H9 (cell line): ENCODE data around the gene KLHL41. TPM values are rescaled to one million over a fixed set of nuclear protein-coding genes. Genes with fewer than 3 reads are reported as not detected.

ENCODE experiments used
- DNase-seq: peaks from one replicate; pipeline ENCODE4 v3.0.0-alpha.2; 2017
- H2AFZ ChIP-seq: one replicate; pipeline ENCODE4 v1.6.1; 2013; ENCODE audit warnings: mild to moderate bottlenecking, low read length, control low read depth, moderate library complexity
- H2AK5ac ChIP-seq: 2 replicates; pipeline ENCODE4 v1.6.1; 2013; ENCODE audit warnings: low read length, control low read depth, mixed read lengths; ENCODE audit not compliant: insufficient read length
- H2BK120ac ChIP-seq: one replicate; pipeline ENCODE4 v1.6.1; 2013; ENCODE audit warnings: low read depth, mild to moderate bottlenecking, low read length, control low read depth, inconsistent platforms; ENCODE audit not compliant: poor library complexity, severe bottlenecking
- H2BK12ac ChIP-seq: 2 replicates; pipeline ENCODE4 v1.6.1; 2013; ENCODE audit warnings: low read length, control low read depth, mixed read lengths, low read depth; ENCODE audit not compliant: insufficient read length
- H2BK15ac ChIP-seq: 2 replicates; pipeline ENCODE4 v1.6.1; 2013; ENCODE audit warnings: low read depth, low read length, control low read depth
- H2BK20ac ChIP-seq: one replicate; pipeline ENCODE4 v1.6.1; 2013; ENCODE audit warnings: low read depth, mild to moderate bottlenecking, low read length, control low read depth, inconsistent platforms; ENCODE audit not compliant: poor library complexity, severe bottlenecking
- H2BK5ac ChIP-seq: 2 replicates; pipeline ENCODE4 v1.6.1; 2013; ENCODE audit warnings: low read length, control low read depth, mixed read lengths; ENCODE audit not compliant: insufficient read length
- H3K14ac ChIP-seq: 2 replicates; pipeline ENCODE4 v1.6.1; 2013; ENCODE audit warnings: low read length, control low read depth; ENCODE audit not compliant: insufficient read depth
- H3K18ac ChIP-seq: 2 replicates; pipeline ENCODE4 v1.6.1; 2013; ENCODE audit warnings: low read depth, mild to moderate bottlenecking, mixed read lengths, low read length, control low read depth; ENCODE audit not compliant: insufficient read length
- H3K23ac ChIP-seq: 2 replicates; pipeline ENCODE4 v1.6.1; 2013; ENCODE audit warnings: low read length, control low read depth, mixed read lengths, low read depth; ENCODE audit not compliant: insufficient read length
- H3K23me2 ChIP-seq: 2 replicates; pipeline ENCODE4 v1.6.1; 2013; ENCODE audit warnings: low read depth, mild to moderate bottlenecking, mixed read lengths, low read length, control low read depth; ENCODE audit not compliant: insufficient read length, poor library complexity, severe bottlenecking
- H3K27ac ChIP-seq: 2 replicates; pipeline ENCODE4 v1.5.1; 2013; ENCODE audit warnings: low read length, control low read depth, mixed read lengths, low read depth; ENCODE audit not compliant: insufficient read length
- H3K27me3 ChIP-seq: 2 replicates; pipeline ENCODE4 v1.6.1; 2013; ENCODE audit warnings: low read length, control low read depth, inconsistent platforms; ENCODE audit not compliant: insufficient read depth
- H3K4ac ChIP-seq: 2 replicates; pipeline ENCODE4 v1.6.1; 2013; ENCODE audit warnings: low read depth, mild to moderate bottlenecking, control low read depth, inconsistent platforms, low read length, moderate library complexity
- H3K4me1 ChIP-seq: 2 replicates; pipeline ENCODE4 v1.6.1; 2013; ENCODE audit warnings: low read length, control low read depth, inconsistent platforms; ENCODE audit not compliant: insufficient read depth
- H3K4me2 ChIP-seq: 2 replicates; pipeline ENCODE4 v1.6.1; 2013; ENCODE audit warnings: low read length, control low read depth, mixed read lengths; ENCODE audit not compliant: insufficient read length, insufficient read depth
- H3K56ac ChIP-seq: 2 replicates; pipeline ENCODE4 v1.6.1; 2013; ENCODE audit warnings: low read depth, mild to moderate bottlenecking, mixed read lengths, low read length, control low read depth; ENCODE audit not compliant: insufficient read length
- H3K79me1 ChIP-seq: 2 replicates; pipeline ENCODE4 v1.6.1; 2013; ENCODE audit warnings: low read depth, mild to moderate bottlenecking, moderate library complexity, low read length, control low read depth, inconsistent platforms; ENCODE audit not compliant: insufficient read depth, poor library complexity, severe bottlenecking
- H3K79me2 ChIP-seq: 2 replicates; pipeline ENCODE4 v1.6.1; 2013; ENCODE audit warnings: low read length, control low read depth, inconsistent platforms; ENCODE audit not compliant: insufficient read depth
- H3K9ac ChIP-seq: 2 replicates; pipeline ENCODE4 v1.6.1; 2013; ENCODE audit warnings: low read length, control low read depth, mixed read lengths; ENCODE audit not compliant: insufficient read length; ENCODE audit errors: extremely low read depth
- H3K9me3 ChIP-seq: one replicate; pipeline ENCODE4 v1.6.1; 2013; ENCODE audit warnings: low read depth, low read length, inconsistent platforms; ENCODE audit not compliant: control insufficient read depth
- H3T11ph ChIP-seq: one replicate; pipeline ENCODE4 v1.6.1; 2013; ENCODE audit warnings: mild to moderate bottlenecking, low read length, control low read depth, inconsistent platforms
- H4K20me1 ChIP-seq: one replicate; pipeline ENCODE4 v1.6.1; 2013; ENCODE audit not compliant: control insufficient read depth, insufficient read length, insufficient read depth
- H4K5ac ChIP-seq: 2 replicates; pipeline ENCODE4 v1.6.1; 2013; ENCODE audit warnings: low read depth, mild to moderate bottlenecking, mixed read lengths, low read length, control low read depth; ENCODE audit not compliant: insufficient read length
- H4K8ac ChIP-seq: replicated peaks from 2 replicates; pipeline ENCODE4 v1.6.1; 2013; ENCODE audit warnings: low read length, control low read depth, mixed read lengths, low read depth; ENCODE audit not compliant: insufficient read length
- H4K91ac ChIP-seq: 2 replicates; pipeline ENCODE4 v1.6.1; 2013; ENCODE audit warnings: low read depth, mild to moderate bottlenecking, moderate library complexity, mixed read lengths, low read length, control low read depth; ENCODE audit not compliant: insufficient read length
- H3K27ac Mint-ChIP-seq, 3 experiments: 2 replicates in 2 of 3; 3 replicates in 1 of 3; pipeline ENCODE4 v1.8.0; 2020 to 2021; ENCODE audit warnings: mixed read lengths in 3 of 3, mild to moderate bottlenecking in 1 of 3, moderate library complexity in 1 of 3
- H3K27me3 Mint-ChIP-seq: 2 replicates; pipeline ENCODE4 v1.8.0; 2021; ENCODE audit warnings: low read depth, mild to moderate bottlenecking, moderate library complexity, mixed read lengths
- H3K36me3 Mint-ChIP-seq, 3 experiments: 2 replicates in 2 of 3; 3 replicates in 1 of 3; pipeline ENCODE4 v1.8.0; 2020 to 2021; ENCODE audit warnings: low read depth in 3 of 3, mixed read lengths in 3 of 3; ENCODE audit not compliant: insufficient read depth in 1 of 3
- H3K4me1 Mint-ChIP-seq, 2 experiments: 2 replicates each; pipeline ENCODE4 v1.8.0; 2020; ENCODE audit warnings: mixed read lengths in 2 of 2
- H3K4me3 Mint-ChIP-seq, 2 experiments: 2 replicates in 1 of 2; 3 replicates in 1 of 2; pipeline ENCODE4 v1.8.0; 2020 to 2021; ENCODE audit warnings: mild to moderate bottlenecking in 2 of 2, mixed read lengths in 2 of 2, moderate library complexity in 1 of 2
- H3K9me3 Mint-ChIP-seq, 2 experiments: 2 replicates in 1 of 2; 3 replicates in 1 of 2; pipeline ENCODE4 v1.8.0; 2020; ENCODE audit warnings: mild to moderate bottlenecking in 2 of 2, mixed read lengths in 2 of 2, moderate library complexity in 1 of 2
- WGBS: extraction: QIAGEN DNeasy Blood & Tissue Kit; methylation state at CpG from one replicate; pipeline ENCODE4 v1.1.7; 2013; ENCODE audit warnings: missing lambda C conversion rate, low lambda C conversion rate, mixed read lengths; ENCODE audit not compliant: insufficient read length; ENCODE audit errors: extremely low coverage; 5-methylcytosine and 5-hydroxymethylcytosine counted together
- total RNA-seq: library from RNA; stranded (reverse); gene quantifications from 2 replicates; pipeline ENCODE4 v1.2.1, GENCODE V29; 2021
- TF ChIP-seq, protein P1 (sequence below): fragments of 200-600 bp; sonication (generic); conservative IDR thresholded peaks from 3 replicates; pipeline ENCODE4 v1.8.0; 2021; ENCODE audit warnings: antibody characterized with exemption, mild to moderate bottlenecking

The KLHL41 gene
- total RNA-seq, 1 experiment from 2014 or later, result not detected

DNA sequence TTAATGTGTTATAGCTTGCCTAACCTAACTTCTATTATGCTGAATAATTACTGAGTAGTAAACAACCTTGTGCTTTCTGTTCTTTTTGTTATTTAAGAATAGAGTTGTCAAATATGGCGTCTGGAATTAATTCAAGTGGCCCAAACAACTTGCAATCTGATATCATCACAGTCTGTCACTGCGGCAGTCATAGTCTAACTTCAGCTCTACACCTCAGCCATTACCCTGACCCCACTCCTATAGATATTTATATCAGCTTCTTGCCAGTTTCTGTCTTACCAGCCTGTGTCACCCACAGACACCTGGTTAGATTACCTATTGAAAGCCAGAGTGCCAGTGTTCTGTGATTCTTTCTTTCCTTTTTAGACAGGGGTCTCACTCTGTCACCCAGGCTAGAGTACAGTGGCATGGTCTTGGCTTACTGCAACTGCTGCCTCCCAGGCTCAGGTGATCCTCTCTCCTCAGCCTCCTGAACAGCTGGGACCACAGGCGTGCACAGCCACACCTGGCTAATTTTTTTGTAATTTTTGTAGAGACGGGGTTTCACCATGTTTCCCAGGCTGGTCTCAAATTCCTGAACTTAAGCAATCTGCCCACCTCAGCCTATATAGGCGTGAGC lies 14.1 kb upstream of the KLHL41 start:
- Histone ChIP-seq H2BK12ac (no peak overlapping the region), H3K4me2 (no peak overlapping the region), H2BK5ac (no peak overlapping the region), H3K23ac (no peak overlapping the region), H2AFZ (no peak overlapping the region), H3K14ac (no peak overlapping the region; the same call in 1 of the 2 replicates), H3K9me3 (no peaks in the 10 kb centered on the region), H4K91ac (no peak overlapping the region), H3K79me1 (no peaks in the 10 kb centered on the region), H3K4ac (no peak overlapping the region), H3K79me2 (no peaks in the 10 kb centered on the region), H3K9ac (no peak overlapping the region), H4K20me1 (no peaks in the 10 kb centered on the region), H3K56ac (no peak overlapping the region), H3K23me2 (no peaks in the 10 kb centered on the region), H3K27me3 (no peaks in the 10 kb centered on the region), H2BK20ac (no peak overlapping the region), H2AK5ac (no peak overlapping the region), H4K5ac (no peak overlapping the region), H3K4me1 (no peaks in the 10 kb centered on the region), H2BK120ac (no peak overlapping the region), H4K8ac (no peak overlapping the region), H3T11ph (no peak overlapping the region), H2BK15ac (no peak overlapping the region), H3K18ac (no peak overlapping the region), H3K27ac (no peak overlapping the region)
- no peak for DNase-seq
- TF ChIP-seq, protein P1, sequence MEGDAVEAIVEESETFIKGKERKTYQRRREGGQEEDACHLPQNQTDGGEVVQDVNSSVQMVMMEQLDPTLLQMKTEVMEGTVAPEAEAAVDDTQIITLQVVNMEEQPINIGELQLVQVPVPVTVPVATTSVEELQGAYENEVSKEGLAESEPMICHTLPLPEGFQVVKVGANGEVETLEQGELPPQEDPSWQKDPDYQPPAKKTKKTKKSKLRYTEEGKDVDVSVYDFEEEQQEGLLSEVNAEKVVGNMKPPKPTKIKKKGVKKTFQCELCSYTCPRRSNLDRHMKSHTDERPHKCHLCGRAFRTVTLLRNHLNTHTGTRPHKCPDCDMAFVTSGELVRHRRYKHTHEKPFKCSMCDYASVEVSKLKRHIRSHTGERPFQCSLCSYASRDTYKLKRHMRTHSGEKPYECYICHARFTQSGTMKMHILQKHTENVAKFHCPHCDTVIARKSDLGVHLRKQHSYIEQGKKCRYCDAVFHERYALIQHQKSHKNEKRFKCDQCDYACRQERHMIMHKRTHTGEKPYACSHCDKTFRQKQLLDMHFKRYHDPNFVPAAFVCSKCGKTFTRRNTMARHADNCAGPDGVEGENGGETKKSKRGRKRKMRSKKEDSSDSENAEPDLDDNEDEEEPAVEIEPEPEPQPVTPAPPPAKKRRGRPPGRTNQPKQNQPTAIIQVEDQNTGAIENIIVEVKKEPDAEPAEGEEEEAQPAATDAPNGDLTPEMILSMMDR, result no peak
- Mint-ChIP-seq H3K36me3 (peaks cover 0 to 4% (median 0%) of the 10 kb centered on the region in 3 experiments; a peak in 2 of 7 replicates), H3K4me1 (no peaks in the 10 kb centered on the region), H3K4me3 (no peak overlapping the region), H3K27ac (no peak overlapping the region), H3K9me3 (peaks cover 3 to 4% of the 10 kb centered on the region in 2 experiments; a peak in 4 of 5 replicates), H3K27me3 (no peaks in the 10 kb centered on the region)
- WGBS, result no CpG with 5 or more reads among the region's 5 CpGs
